Measurements from ENCODE around the gene ALG9. TPM values are rescaled to one million over a fixed set of nuclear protein-coding genes. Genes with fewer than 3 reads are reported as not detected.

The ALG9 gene
- total RNA-seq, 1 donor from 2014 or later: 44.4 TPM

- no peaks in the 10 kb centered on the region for H3K36me3 ChIP-seq (ENCODE audit: control insufficient read depth in 3 of 3, insufficient read depth in 3 of 3, low read length in 3 of 3)
- no peak overlapping the region for H3K4me3 ChIP-seq (ENCODE audit: low read length in 3 of 3)
- no peaks in the 10 kb centered on the region for H3K27me3 ChIP-seq (ENCODE audit: control insufficient read depth in 3 of 3, insufficient read depth in 3 of 3, low read length in 3 of 3)
- H3K9ac ChIP-seq (ENCODE audit: low read depth in 1 of 3, low read length in 3 of 3): no peak overlapping the region
- peaks cover 10 to 16% (median 12%) of the 10 kb centered on the region in 3 donors for H3K4me1 ChIP-seq (ENCODE audit: control insufficient read depth in 3 of 3, insufficient read depth in 3 of 3, low read length in 3 of 3)
- H3K9me3 ChIP-seq (ENCODE audit: control insufficient read depth in 3 of 3, low read length in 3 of 3): no peaks in the 10 kb centered on the region
- no peak overlapping the region for H3K27ac ChIP-seq (ENCODE audit: low read depth, low read length)
These were observed 10.8 kb upstream of the ALG9 start for GRCh38 chr11:111882202-111882601.

- Histone ChIP-seq H3K4me1 (ENCODE audit: control insufficient read depth in 3 of 3, insufficient read depth in 3 of 3, low read length in 3 of 3) (peaks cover 10 to 16% (median 12%) of the 10 kb centered on the region in 3 donors), H3K36me3 (ENCODE audit: control insufficient read depth in 3 of 3, insufficient read depth in 3 of 3, low read length in 3 of 3) (peaks cover 0 to 10% (median 0%) of the 10 kb centered on the region in 3 donors), H3K27me3 (ENCODE audit: control insufficient read depth in 3 of 3, insufficient read depth in 3 of 3, low read length in 3 of 3) (no peaks in the 10 kb centered on the region), H3K9me3 (ENCODE audit: control insufficient read depth in 3 of 3, low read length in 3 of 3) (no peaks in the 10 kb centered on the region), H3K4me3 (ENCODE audit: low read length in 3 of 3) (peak overlapping the region; percentile 93 to 98 (median 95)), H3K9ac (ENCODE audit: low read depth in 1 of 3, low read length in 3 of 3) (peak overlapping the region; percentile 82 to 95 (median 93)), H3K27ac (ENCODE audit: low read depth, low read length) (peak overlapping the region; percentile 96)
These were observed 8.2 kb upstream of the ALG9 start for GRCh38 chr11:111879637-111879960.

GRCh38 chr11:111878849-111879636, 7.7 kb upstream of the ALG9 start, which contains the start of the genes CFAP68 and FDXACB1:
TSS of gene CFAP68 (plus strand) at chr11:111879541. CDS start at chr11:111879561, 20 bp downstream.
TSS of gene FDXACB1 (minus strand) at chr11:111879165. CDS start at chr11:111879132, 33 bp downstream.
- peaks cover 0 to 10% (median 0%) of the 10 kb centered on the region in 3 donors for H3K36me3 ChIP-seq (ENCODE audit: control insufficient read depth in 3 of 3, insufficient read depth in 3 of 3, low read length in 3 of 3)
- H3K4me1 ChIP-seq (ENCODE audit: control insufficient read depth in 3 of 3, insufficient read depth in 3 of 3, low read length in 3 of 3): peaks cover 10 to 16% (median 12%) of the 10 kb centered on the region in 3 donors
- H3K4me3 ChIP-seq (ENCODE audit: low read length in 3 of 3): peak within 1 kb of the TSS; percentile 93 to 98 (median 95)
- H3K9me3 ChIP-seq (ENCODE audit: control insufficient read depth in 3 of 3, low read length in 3 of 3): no peaks in the 10 kb centered on the region
- H3K27ac ChIP-seq (ENCODE audit: low read depth, low read length): peak within 1 kb of the TSS; percentile 96
- H3K27me3 ChIP-seq (ENCODE audit: control insufficient read depth in 3 of 3, insufficient read depth in 3 of 3, low read length in 3 of 3): no peaks in the 10 kb centered on the region
- H3K9ac ChIP-seq (ENCODE audit: low read depth in 1 of 3, low read length in 3 of 3): peak within 1 kb of the TSS; percentile 82 to 95 (median 93)

- peak overlapping the region; percentile 75 to 95 (median 82) for H3K9ac ChIP-seq (ENCODE audit: low read depth in 1 of 3, low read length in 3 of 3)
- peak overlapping the region; percentile 93 to 98 (median 95) for H3K4me3 ChIP-seq (ENCODE audit: low read length in 3 of 3)
- no peaks in the 10 kb centered on the region for H3K27me3 ChIP-seq (ENCODE audit: control insufficient read depth in 3 of 3, insufficient read depth in 3 of 3, low read length in 3 of 3)
- H3K4me1 ChIP-seq (ENCODE audit: control insufficient read depth in 3 of 3, insufficient read depth in 3 of 3, low read length in 3 of 3): peaks cover 10 to 16% (median 12%) of the 10 kb centered on the region in 3 donors
- no peaks in the 10 kb centered on the region for H3K9me3 ChIP-seq (ENCODE audit: control insufficient read depth in 3 of 3, low read length in 3 of 3)
- peak overlapping the region; percentile 96 for H3K27ac ChIP-seq (ENCODE audit: low read depth, low read length)
- H3K36me3 ChIP-seq (ENCODE audit: control insufficient read depth in 3 of 3, insufficient read depth in 3 of 3, low read length in 3 of 3): peaks cover 0 to 10% (median 0%) of the 10 kb centered on the region in 3 donors
These were observed 7.0 kb upstream of the ALG9 start for GRCh38 chr11:111878385-111878848.

GRCh38 chr11:111871693-111872161, 346 bp upstream of the ALG9 start:
- H3K4me1 ChIP-seq (ENCODE audit: control insufficient read depth in 3 of 3, insufficient read depth in 3 of 3, low read length in 3 of 3): peaks cover 6 to 12% (median 10%) of the 10 kb centered on the region in 3 donors
- peaks cover 10 to 30% (median 12%) of the 10 kb centered on the region in 3 donors for H3K36me3 ChIP-seq (ENCODE audit: control insufficient read depth in 3 of 3, insufficient read depth in 3 of 3, low read length in 3 of 3)
- no peaks in the 10 kb centered on the region for H3K27me3 ChIP-seq (ENCODE audit: control insufficient read depth in 3 of 3, insufficient read depth in 3 of 3, low read length in 3 of 3)
- H3K4me3 ChIP-seq (ENCODE audit: low read length in 3 of 3): peak overlapping the region; percentile 80 to 93 (median 89)
- H3K9me3 ChIP-seq (ENCODE audit: control insufficient read depth in 3 of 3, low read length in 3 of 3): no peaks in the 10 kb centered on the region
- peak overlapping the region; percentile 69 to 89 (median 87) for H3K9ac ChIP-seq (ENCODE audit: low read depth in 1 of 3, low read length in 3 of 3)
- peak overlapping the region; percentile 77 for H3K27ac ChIP-seq (ENCODE audit: low read depth, low read length)

GRCh38 chr11:111870522-111870885, 877 bp downstream of the ALG9 start:
- Histone ChIP-seq H3K36me3 (ENCODE audit: control insufficient read depth in 3 of 3, insufficient read depth in 3 of 3, low read length in 3 of 3) (peaks cover 13 to 32% (median 19%) of the 10 kb centered on the region in 3 donors), H3K9me3 (ENCODE audit: control insufficient read depth in 3 of 3, low read length in 3 of 3) (no peaks in the 10 kb centered on the region), H3K27ac (ENCODE audit: low read depth, low read length) (no peak overlapping the region), H3K4me1 (ENCODE audit: control insufficient read depth in 3 of 3, insufficient read depth in 3 of 3, low read length in 3 of 3) (peaks cover 6 to 12% (median 10%) of the 10 kb centered on the region in 3 donors), H3K4me3 (ENCODE audit: low read length in 3 of 3) (peak overlapping the region; percentile 80 to 93 (median 89)), H3K9ac (ENCODE audit: low read depth in 1 of 3, low read length in 3 of 3) (peak overlapping the region; percentile 69 to 89 (median 87)), H3K27me3 (ENCODE audit: control insufficient read depth in 3 of 3, insufficient read depth in 3 of 3, low read length in 3 of 3) (no peaks in the 10 kb centered on the region)

GRCh38 chr11:111870113-111870512, 1.3 kb downstream of the ALG9 start:
- Histone ChIP-seq H3K9ac (ENCODE audit: low read depth in 1 of 3, low read length in 3 of 3) (peak overlapping the region in 1 of 3 donors; percentile 89), H3K4me3 (ENCODE audit: low read length in 3 of 3) (peak overlapping the region in 1 of 3 donors; percentile 93), H3K36me3 (ENCODE audit: control insufficient read depth in 3 of 3, insufficient read depth in 3 of 3, low read length in 3 of 3) (peaks cover 13 to 28% (median 23%) of the 10 kb centered on the region in 3 donors)

GRCh38 chr11:111860257-111860656, 11.1 kb downstream of the ALG9 start:
- no peaks in the 10 kb centered on the region for H3K27me3 ChIP-seq (ENCODE audit: control insufficient read depth in 3 of 3, insufficient read depth in 3 of 3, low read length in 3 of 3)
- H3K27ac ChIP-seq (ENCODE audit: low read depth, low read length): no peak overlapping the region
- peaks cover 16 to 47% (median 40%) of the 10 kb centered on the region in 3 donors for H3K36me3 ChIP-seq (ENCODE audit: control insufficient read depth in 3 of 3, insufficient read depth in 3 of 3, low read length in 3 of 3)
- no peak overlapping the region for H3K4me3 ChIP-seq (ENCODE audit: low read length in 3 of 3)
- H3K4me1 ChIP-seq (ENCODE audit: control insufficient read depth in 3 of 3, insufficient read depth in 3 of 3, low read length in 3 of 3): no peaks in the 10 kb centered on the region
- no peaks in the 10 kb centered on the region for H3K9me3 ChIP-seq (ENCODE audit: control insufficient read depth in 3 of 3, low read length in 3 of 3)
- no peak overlapping the region for H3K9ac ChIP-seq (ENCODE audit: low read depth in 1 of 3, low read length in 3 of 3)

More at GRCh38 chr11:111870113-111870512, 1.3 kb downstream of the ALG9 start:
- Histone ChIP-seq H3K27ac (ENCODE audit: low read depth, low read length) (no peak overlapping the region), H3K4me1 (ENCODE audit: control insufficient read depth in 3 of 3, insufficient read depth in 3 of 3, low read length in 3 of 3) (peaks cover 6 to 12% (median 10%) of the 10 kb centered on the region in 3 donors), H3K27me3 (ENCODE audit: control insufficient read depth in 3 of 3, insufficient read depth in 3 of 3, low read length in 3 of 3) (no peaks in the 10 kb centered on the region), H3K9me3 (ENCODE audit: control insufficient read depth in 3 of 3, low read length in 3 of 3) (no peaks in the 10 kb centered on the region)

GRCh38 chr11:111855506-111855905, 15.9 kb downstream of the ALG9 start:
- no peaks in the 10 kb centered on the region for H3K27me3 ChIP-seq (ENCODE audit: control insufficient read depth in 3 of 3, insufficient read depth in 3 of 3, low read length in 3 of 3)
- no peaks in the 10 kb centered on the region for H3K9me3 ChIP-seq (ENCODE audit: control insufficient read depth in 3 of 3, low read length in 3 of 3)
- no peaks in the 10 kb centered on the region for H3K4me1 ChIP-seq (ENCODE audit: control insufficient read depth in 3 of 3, insufficient read depth in 3 of 3, low read length in 3 of 3)
- peaks cover 14 to 49% (median 42%) of the 10 kb centered on the region in 3 donors for H3K36me3 ChIP-seq (ENCODE audit: control insufficient read depth in 3 of 3, insufficient read depth in 3 of 3, low read length in 3 of 3)
- no peak overlapping the region for H3K4me3 ChIP-seq (ENCODE audit: low read length in 3 of 3)
- no peak overlapping the region for H3K9ac ChIP-seq (ENCODE audit: low read depth in 1 of 3, low read length in 3 of 3)
- no peak overlapping the region for H3K27ac ChIP-seq (ENCODE audit: low read depth, low read length)

- Histone ChIP-seq H3K4me3 (ENCODE audit: low read length in 3 of 3) (no peak overlapping the region), H3K36me3 (ENCODE audit: control insufficient read depth in 3 of 3, insufficient read depth in 3 of 3, low read length in 3 of 3) (peaks cover 3 to 41% (median 40%) of the 10 kb centered on the region in 3 donors), H3K4me1 (ENCODE audit: control insufficient read depth in 3 of 3, insufficient read depth in 3 of 3, low read length in 3 of 3) (no peaks in the 10 kb centered on the region)
These were observed 19.3 kb downstream of the ALG9 start for GRCh38 chr11:111852103-111852502.

More at GRCh38 chr11:111852103-111852502, 19.3 kb downstream of the ALG9 start:
- Histone ChIP-seq H3K27me3 (ENCODE audit: control insufficient read depth in 3 of 3, insufficient read depth in 3 of 3, low read length in 3 of 3) (no peaks in the 10 kb centered on the region), H3K27ac (ENCODE audit: low read depth, low read length) (no peak overlapping the region), H3K9me3 (ENCODE audit: control insufficient read depth in 3 of 3, low read length in 3 of 3) (no peaks in the 10 kb centered on the region), H3K9ac (ENCODE audit: low read depth in 1 of 3, low read length in 3 of 3) (no peak overlapping the region)
